CD4-positive, alpha-beta T cell treated with Interferon alpha-2 for 1 hour (primary cell): Measurements from ENCODE around the gene CMTM1.
"Not testable (repeated sequence)": the region's sequence is repeated elsewhere in the genome, so short reads cannot be mapped to it uniquely, and the experiment has no call there.

Experiments
- DNase-seq, 2 donors: peaks; one replicate each; pipeline ENCODE4 v3.0.0-alpha.2; 2020 to 2022

The CMTM1 gene

GRCh38 chr16:66617728-66618127 is 51.5 kb downstream of the CMTM1 start:
- no peak for DNase-seq

- no peak for DNase-seq
Measured at GRCh38 chr16:66618588-66619375, 52.5 kb downstream of the CMTM1 start.

GRCh38 chr16:66619534-66620428 is 53.5 kb downstream of the CMTM1 start:
- no peak for DNase-seq

GRCh38 chr16:66620429-66620795 is 54.2 kb downstream of the CMTM1 start:
- no peak for DNase-seq

GRCh38 chr16:66621973-66622372 is 55.7 kb downstream of the CMTM1 start:
- no peak for DNase-seq

GRCh38 chr16:66622863-66623262 is 56.6 kb downstream of the CMTM1 start:
- DNase-seq: no peak

GRCh38 chr16:66623755-66624154 is 57.5 kb downstream of the CMTM1 start:
- DNase-seq: no peak

- not testable (repeated sequence) for DNase-seq
Measured at GRCh38 chr16:66627611-66628378, 61.6 kb downstream of the CMTM1 start.
